WERI-Rb-1 (cell line): ENCODE results near the gene IGF1R.

Experiments
- DNase-seq: peaks from one replicate; pipeline ENCODE4 v3.0.0-alpha.2; 2020
- H3K27ac ChIP-seq: fragments of 250-450 bp; sonication (Bioruptor Pico); 2 replicates; pipeline ENCODE4 v1.5.1; 2020; ENCODE audit warnings: mild to moderate bottlenecking, moderate library complexity
- H3K27me3 ChIP-seq: fragments of 250-450 bp; sonication (Bioruptor Pico); 2 replicates; pipeline ENCODE4 v1.5.1; 2021; ENCODE audit warnings: mild to moderate bottlenecking, low read depth, moderate library complexity; ENCODE audit not compliant: insufficient read depth, severe bottlenecking
- H3K36me3 ChIP-seq: fragments of 250-450 bp; sonication (Bioruptor Pico); 2 replicates; pipeline ENCODE4 v1.5.1; 2020; ENCODE audit warnings: mild to moderate bottlenecking, moderate library complexity
- H3K4me3 ChIP-seq: 2 replicates; pipeline ENCODE4 v1.5.1; 2011; ENCODE audit warnings: low read depth, mild to moderate bottlenecking, control low read depth, low read length
- H3K9me3 ChIP-seq: fragments of 250-450 bp; sonication (Bioruptor Pico); 2 replicates; pipeline ENCODE4 v1.5.1; 2021; ENCODE audit warnings: mild to moderate bottlenecking, moderate library complexity; ENCODE audit not compliant: severe bottlenecking
- CTCF ChIP-seq: IDR thresholded peaks from 2 replicates; pipeline ENCODE4 v1.5.1; 2011; ENCODE audit warnings: low read depth, mild to moderate bottlenecking, control low read depth, inconsistent platforms, low read length

IGF1R gene

GRCh38 chr15:98655732-98656131 is 7.4 kb downstream of the IGF1R start:
- H3K36me3 ChIP-seq, result no peaks in the 10 kb centered on the region
- no peak overlapping the region for H3K4me3 ChIP-seq
- H3K9me3 ChIP-seq, result no peaks in the 10 kb centered on the region
- no peak overlapping the region for H3K27ac ChIP-seq
- TF ChIP-seq CTCF, result no peak
- H3K27me3 ChIP-seq, result no peaks in the 10 kb centered on the region
- no peak for DNase-seq

- Histone ChIP-seq H3K36me3 (no peaks in the 10 kb centered on the region), H3K9me3 (no peaks in the 10 kb centered on the region), H3K27ac (no peak overlapping the region), H3K4me3 (no peak overlapping the region), H3K27me3 (no peaks in the 10 kb centered on the region)
- no peak for DNase-seq
- TF ChIP-seq CTCF, result no peak
Observed at GRCh38 chr15:98657721-98658120, 9.4 kb downstream of the IGF1R start.

GRCh38 chr15:98658831-98659699 is 10.7 kb downstream of the IGF1R start:
- no peak overlapping the region for H3K4me3 ChIP-seq
- no peaks in the 10 kb centered on the region for H3K36me3 ChIP-seq
- DNase-seq, result peak; percentile 29
- no peak overlapping the region for H3K27ac ChIP-seq
- no peaks in the 10 kb centered on the region for H3K9me3 ChIP-seq
- peak; percentile 72 for TF ChIP-seq CTCF
- no peaks in the 10 kb centered on the region for H3K27me3 ChIP-seq

GRCh38 chr15:98660055-98660454 is 11.7 kb downstream of the IGF1R start:
- H3K4me3 ChIP-seq, result no peak overlapping the region
- H3K27me3 ChIP-seq, result no peaks in the 10 kb centered on the region
- no peak for DNase-seq
- H3K36me3 ChIP-seq, result no peaks in the 10 kb centered on the region
- no peaks in the 10 kb centered on the region for H3K9me3 ChIP-seq
- TF ChIP-seq CTCF, result no peak
- no peak overlapping the region for H3K27ac ChIP-seq

- H3K36me3 ChIP-seq, result no peaks in the 10 kb centered on the region
- no peak for TF ChIP-seq CTCF
- H3K9me3 ChIP-seq, result no peaks in the 10 kb centered on the region
- no peaks in the 10 kb centered on the region for H3K27me3 ChIP-seq
- H3K27ac ChIP-seq, result no peak overlapping the region
- no peak overlapping the region for H3K4me3 ChIP-seq
- DNase-seq, result no peak
Observed at GRCh38 chr15:98663045-98663444, 14.7 kb downstream of the IGF1R start.

GRCh38 chr15:98663606-98664005 is 15.3 kb downstream of the IGF1R start:
- DNase-seq, result no peak
- Histone ChIP-seq H3K27ac (no peak overlapping the region), H3K36me3 (no peaks in the 10 kb centered on the region), H3K27me3 (no peaks in the 10 kb centered on the region), H3K4me3 (no peak overlapping the region), H3K9me3 (no peaks in the 10 kb centered on the region)
- no peak for TF ChIP-seq CTCF
